ENCODE measurements around the gene OSBPL6. TPM values are rescaled to one million over a fixed set of nuclear protein-coding genes. Genes with fewer than 3 reads are reported as not detected.

Gene OSBPL6
- polyA plus RNA-seq, 1 donor (not counting 4 experiments of a cell fraction or from before 2014, with no cell fraction given): 11.6 TPM

- dilution Hi-C loops (cut with MboI; ENCODE audit: extremely low pct_ligation_motif_present, low sequenced_read_pairs): no loop called here
- Histone ChIP-seq H3K27me3 (ENCODE audit: control insufficient read depth, extremely low read depth, insufficient read depth, low read length) (no peaks in the 10 kb centered on the region), H3K4me2 (ENCODE audit: control insufficient read depth, extremely low read depth, insufficient read depth, low read depth, low read length) (no peak overlapping the region), H3K9me3 (ENCODE audit: control insufficient read depth, low read depth, low read length) (no peaks in the 10 kb centered on the region), H3K27ac (ENCODE audit: control insufficient read depth, insufficient read depth, low read length) (no peak overlapping the region), H3K9ac (ENCODE audit: control insufficient read depth, extremely low read depth, insufficient read depth, low read length) (no peak overlapping the region), H3K9me1 (ENCODE audit: control insufficient read depth, extremely low read depth, insufficient read depth, low read length) (no peaks in the 10 kb centered on the region), H4K20me1 (ENCODE audit: control insufficient read depth, extremely low read depth, insufficient read depth, low read length) (no peaks in the 10 kb centered on the region), H3K79me2 (ENCODE audit: control insufficient read depth, insufficient read depth, low read length) (no peaks in the 10 kb centered on the region), H3K4me1 (ENCODE audit: control insufficient read depth, extremely low read depth, insufficient read depth, low read length) (peaks cover 18% of the 10 kb centered on the region), H3K36me3 (ENCODE audit: control insufficient read depth in 2 of 2, extremely low read depth in 1 of 2, insufficient read depth in 2 of 2, low read length in 2 of 2) (no peaks in the 10 kb centered on the region), H3K4me3 (ENCODE audit: control insufficient read depth in 2 of 3, extremely low read depth in 1 of 3, insufficient read depth in 2 of 3, low read depth in 1 of 3, low read length in 3 of 3) (no peak overlapping the region), H2AFZ (ENCODE audit: control insufficient read depth, low read length) (no peak overlapping the region)
- FAIRE-seq (no peak), DNase-seq (ENCODE audit: low read depth, low spot score) (no peak)
- TF ChIP-seq CTCF (optimal IDR thresholded peaks at IDR 0.05 in 1 of 3, IDR thresholded peaks at IDR 0.05 in 1 of 3, conservative IDR thresholded peaks at IDR 0.05 in 1 of 3; ENCODE audit: extremely low read depth in 1 of 3, insufficient read depth in 2 of 3, low read length in 3 of 3): no peak
- TF ChIP-seq EZH2 (IDR thresholded peaks at IDR 0.05; ENCODE audit: low read length): no peak
Observed at GRCh38 chr2:178267660-178268059, 73.3 kb downstream of the OSBPL6 start.

GRCh38 chr2:178268435-178268834 is 74.1 kb downstream of the OSBPL6 start:
- TF ChIP-seq EZH2 (IDR thresholded peaks at IDR 0.05; ENCODE audit: low read length) (no peak), CTCF (optimal IDR thresholded peaks at IDR 0.05 in 1 of 3, IDR thresholded peaks at IDR 0.05 in 1 of 3, conservative IDR thresholded peaks at IDR 0.05 in 1 of 3; ENCODE audit: extremely low read depth in 1 of 3, insufficient read depth in 2 of 3, low read length in 3 of 3) (no peak)
- no peaks in the 10 kb centered on the region for H3K9me3 ChIP-seq (ENCODE audit: control insufficient read depth, low read depth, low read length)
- H3K4me3 ChIP-seq (ENCODE audit: control insufficient read depth in 2 of 3, extremely low read depth in 1 of 3, insufficient read depth in 2 of 3, low read depth in 1 of 3, low read length in 3 of 3): no peak overlapping the region
- H2AFZ ChIP-seq (ENCODE audit: control insufficient read depth, low read length): no peak overlapping the region
- no peak overlapping the region for H3K4me2 ChIP-seq (ENCODE audit: control insufficient read depth, extremely low read depth, insufficient read depth, low read depth, low read length)
- peaks cover 23% of the 10 kb centered on the region for H3K4me1 ChIP-seq (ENCODE audit: control insufficient read depth, extremely low read depth, insufficient read depth, low read length)
- no peak overlapping the region for H3K9ac ChIP-seq (ENCODE audit: control insufficient read depth, extremely low read depth, insufficient read depth, low read length)
- no peak for DNase-seq (ENCODE audit: low read depth, low spot score)
- no peak overlapping the region for H3K27ac ChIP-seq (ENCODE audit: control insufficient read depth, insufficient read depth, low read length)
- no peaks in the 10 kb centered on the region for H3K36me3 ChIP-seq (ENCODE audit: control insufficient read depth in 2 of 2, extremely low read depth in 1 of 2, insufficient read depth in 2 of 2, low read length in 2 of 2)
- no peaks in the 10 kb centered on the region for H3K9me1 ChIP-seq (ENCODE audit: control insufficient read depth, extremely low read depth, insufficient read depth, low read length)
- no peak for FAIRE-seq
- no peaks in the 10 kb centered on the region for H3K79me2 ChIP-seq (ENCODE audit: control insufficient read depth, insufficient read depth, low read length)
- H3K27me3 ChIP-seq (ENCODE audit: control insufficient read depth, extremely low read depth, insufficient read depth, low read length): no peaks in the 10 kb centered on the region
- H4K20me1 ChIP-seq (ENCODE audit: control insufficient read depth, extremely low read depth, insufficient read depth, low read length): no peaks in the 10 kb centered on the region
- dilution Hi-C loops (cut with MboI; ENCODE audit: extremely low pct_ligation_motif_present, low sequenced_read_pairs): no loop called here

Data from keratinocyte (primary cell).